GM12878 (cell line): ENCODE data around the gene CDC14A. TPM values are rescaled to one million over a fixed set of nuclear protein-coding genes. Genes with fewer than 3 reads are reported as not detected.
A peak's percentile ranks its signal among the peaks of the same experiment; 100 is the strongest.

Source experiments
- ATAC-seq: fragments of 200-7000 bp; cut with Tn5 transposase; 3 replicates; pipeline ENCODE4 v1.9.1; 2020; ENCODE audit warnings: mild to moderate bottlenecking, moderate library complexity
- BruUV-seq: library from RNA; stranded (reverse); fragments of 400-500 nt; replicated peaks from 2 replicates; lab custom pipeline; 2021; lab: Mats Ljungman, UMichigan
- CTCF ChIA-PET: fragments of 300-600 bp; sonication (Branson Sonifier 250); formaldehyde crosslinking; extraction: SDS; loops from one replicate; lab custom pipeline; 2021; ENCODE audit warnings: inconsistent platforms; lab: Yijun Ruan, JAX
- POLR2A ChIA-PET: fragments of 350-600 bp; formaldehyde crosslinking; extraction: SDS; loops from one replicate; lab custom pipeline; 2021; ENCODE audit warnings: inconsistent platforms; lab: Charles Lee
- RAD21 ChIA-PET: fragments of 300-600 bp; sonication (Branson Sonifier 250); formaldehyde crosslinking; loops from one replicate; lab custom pipeline; 2023; ENCODE audit warnings: antibody characterized with exemption; ENCODE audit not compliant: unreplicated experiment; lab: Charles Lee
- SMC1A ChIA-PET: fragments of 300-600 bp; sonication (Branson Sonifier 250); formaldehyde crosslinking; loops from one replicate; lab custom pipeline; 2023; ENCODE audit not compliant: unreplicated experiment, uncharacterized antibody; lab: Charles Lee
- DNase-seq: peaks from one replicate; pipeline ENCODE4 v3.0.0-alpha.2; 2011; ENCODE audit warnings: low read depth, low spot score
- FAIRE-seq: peaks from 3 replicates; lab custom pipeline; 2011; peaks lifted over from hg19 to GRCh38; lab: Jason Lieb, UNC
- H2AFZ ChIP-seq: 2 replicates; pipeline ENCODE4 v1.6.0; 2011; ENCODE audit warnings: low read depth, low read length, control low read depth; ENCODE audit not compliant: control insufficient read depth
- H3K27ac ChIP-seq: 2 replicates; pipeline ENCODE4 v1.5.1; 2011; ENCODE audit warnings: control low read depth; ENCODE audit not compliant: control insufficient read depth, insufficient read depth
- H3K27me3 ChIP-seq, 2 experiments: replicated peaks in 1 of 2; 2 replicates each; pipeline versions ENCODE4 v1.6.0 to v1.6.1; 2011; ENCODE audit warnings: low read length in 1 of 2; ENCODE audit not compliant: control insufficient read depth in 2 of 2, insufficient read depth in 2 of 2
- H3K36me3 ChIP-seq, 2 experiments: 2 replicates each; pipeline ENCODE4 v1.5.1; 2011; ENCODE audit warnings: low read length in 1 of 2; ENCODE audit not compliant: control insufficient read depth in 2 of 2, insufficient read depth in 2 of 2
- H3K4me1 ChIP-seq: 2 replicates; pipeline ENCODE4 v1.6.1; 2011; ENCODE audit warnings: mild to moderate bottlenecking, low read length, moderate library complexity, mixed read lengths; ENCODE audit not compliant: control insufficient read depth, insufficient read depth
- H3K4me2 ChIP-seq: 2 replicates; pipeline ENCODE4 v1.6.0; 2011; ENCODE audit warnings: control low read depth; ENCODE audit not compliant: control insufficient read depth, insufficient read depth
- H3K4me3 ChIP-seq: fragments of 200-600 bp; sonication (generic); 2 replicates; pipeline ENCODE4 v1.5.1; 2016
- H3K79me2 ChIP-seq: 2 replicates; pipeline ENCODE4 v1.6.0; 2011; ENCODE audit warnings: low read length; ENCODE audit not compliant: control insufficient read depth, insufficient read depth
- H3K9ac ChIP-seq: 2 replicates; pipeline ENCODE4 v1.8.0; 2011; ENCODE audit warnings: low read length, control low read depth, mixed read lengths; ENCODE audit not compliant: control insufficient read depth, insufficient read depth
- H3K9me3 ChIP-seq: replicated peaks from 3 replicates; pipeline ENCODE4 v1.5.1; 2011; ENCODE audit warnings: mild to moderate bottlenecking, low read length; ENCODE audit not compliant: control insufficient read depth, insufficient read depth
- H4K20me1 ChIP-seq: 2 replicates; pipeline ENCODE4 v1.6.0; 2011; ENCODE audit not compliant: control insufficient read depth, insufficient read depth
- BCL11A ChIP-seq: IDR thresholded peaks from 2 replicates; pipeline ENCODE4 v1.6.1; 2011; ENCODE audit warnings: low read depth, low read length
- BMI1 ChIP-seq: fragments of 450-650 bp; IDR thresholded peaks from 2 replicates; pipeline ENCODE4 v1.6.1; 2016; ENCODE audit warnings: mild to moderate bottlenecking, moderate library complexity, borderline replicate concordance
- BRCA1 ChIP-seq: IDR thresholded peaks from 2 replicates; pipeline ENCODE4 v1.6.1; 2011; ENCODE audit warnings: low read depth, low read length, improper control_type of control experiment
- CEBPZ ChIP-seq: fragments of 150-350 bp; IDR thresholded peaks from 2 replicates; pipeline ENCODE4 v1.6.1; 2016; ENCODE audit warnings: low read depth, low read length
- CREB1 ChIP-seq: IDR thresholded peaks from 2 replicates; pipeline ENCODE4 v1.6.1; 2012; ENCODE audit warnings: low read depth, mild to moderate bottlenecking, inconsistent platforms
- DPF2 ChIP-seq: fragments of 450-650 bp; IDR thresholded peaks from 2 replicates; pipeline ENCODE4 v1.6.1; 2017; ENCODE audit warnings: mild to moderate bottlenecking
- EP300 ChIP-seq, 2 experiments: fragments of 150-350 bp in 1 of 2; IDR thresholded peaks; 2 replicates each; pipeline ENCODE4 v1.6.1; 2011 to 2012; ENCODE audit warnings: low read depth in 2 of 2, low read length in 2 of 2, borderline replicate concordance in 1 of 2, improper control_type of control experiment in 1 of 2, inconsistent platforms in 1 of 2; ENCODE audit not compliant: control insufficient read depth in 1 of 2
- HDAC2 ChIP-seq: fragments of 200-600 bp; sonication (generic); IDR thresholded peaks from 2 replicates; pipeline ENCODE4 v1.6.1; 2017
- MAX ChIP-seq: IDR thresholded peaks from 2 replicates; pipeline ENCODE4 v1.6.1; 2012; ENCODE audit warnings: low read depth, low read length, improper control_type of control experiment
- MTA2 ChIP-seq: fragments of 450-650 bp; IDR thresholded peaks from 2 replicates; pipeline ENCODE4 v1.6.1; 2016; ENCODE audit warnings: low read depth, mild to moderate bottlenecking, moderate library complexity
- NFIC ChIP-seq: IDR thresholded peaks from 2 replicates; pipeline ENCODE4 v1.6.1; 2012; ENCODE audit warnings: low read depth, mild to moderate bottlenecking, inconsistent platforms, low read length, moderate library complexity
- NR2C1 ChIP-seq: fragments of 450-650 bp; IDR thresholded peaks from 2 replicates; pipeline ENCODE4 v1.6.1; 2017; ENCODE audit warnings: antibody characterized with exemption, mild to moderate bottlenecking, moderate library complexity
- RFX5 ChIP-seq: IDR thresholded peaks from 2 replicates; pipeline ENCODE4 v1.6.1; 2011; ENCODE audit warnings: low read depth, low read length, improper control_type of control experiment
- RUNX3 ChIP-seq: IDR thresholded peaks from 2 replicates; pipeline ENCODE4 v1.6.1; 2012; ENCODE audit warnings: low read length, inconsistent platforms
- SKIL ChIP-seq: fragments of 450-650 bp; IDR thresholded peaks from 2 replicates; pipeline ENCODE4 v1.6.1; 2017; ENCODE audit warnings: mild to moderate bottlenecking, low read depth, inconsistent platforms; ENCODE audit not compliant: poor library complexity, severe bottlenecking
- SREBF1 ChIP-seq: IDR thresholded peaks from 2 replicates; pipeline ENCODE4 v1.6.1; 2012; ENCODE audit warnings: mild to moderate bottlenecking, low read length
- SRF ChIP-seq, 2 experiments: IDR thresholded peaks; 2 replicates each; pipeline ENCODE4 v1.6.1; 2011; ENCODE audit warnings: low read depth in 2 of 2, low read length in 2 of 2, mild to moderate bottlenecking in 1 of 2, moderate library complexity in 1 of 2
- USF1 ChIP-seq: IDR thresholded peaks from 2 replicates; pipeline ENCODE4 v1.6.1; 2011; ENCODE audit warnings: borderline replicate concordance, low read depth, mild to moderate bottlenecking, moderate library complexity, mixed read lengths, low read length; ENCODE audit not compliant: insufficient read depth; ENCODE audit errors: extremely low read length
- ZNF207 ChIP-seq: fragments of 450-650 bp; IDR thresholded peaks from 2 replicates; pipeline ENCODE4 v1.6.1; 2014; ENCODE audit warnings: antibody characterized with exemption, mild to moderate bottlenecking, borderline replicate concordance
- WGBS: methylation state at CpG from one replicate; pipeline ENCODE4 v1.1.6; 2016; ENCODE audit warnings: low lambda C conversion rate; ENCODE audit not compliant: insufficient replicate concordance, insufficient coverage; ENCODE audit errors: missing lambda C conversion rate; 5-methylcytosine and 5-hydroxymethylcytosine counted together
- in situ Hi-C: fragments of 300-500 bp; cut with MboI; formaldehyde crosslinking; loops from 9 replicates; pipeline ENCODE4 v1.14.3; 2018; ENCODE audit warnings: mixed read lengths
- intact Hi-C: fragments of 100-400 bp; cut with micrococcal nuclease; formaldehyde crosslinking; loops from one replicate; pipeline ENCODE4 v1.14.2; 2022; ENCODE audit not compliant: unreplicated experiment
- polyA plus RNA-seq, 11 experiments: library from polyadenylated mRNA; depleted of rRNA in 4 of 11; unstranded in 6 of 11; stranded (reverse) in 5 of 11; fragments of >200 nt; fragmentation: Nextera tagmentation in 4 of 11; fragmentation: Illumina TruSeq in 1 of 11; extraction: Ambion mirVana in 4 of 11; extraction: Trizol in 1 of 11; gene quantifications; 1 replicate in 1 of 11; 2 replicates in 10 of 11; pipeline versions ENCODE4 v1.2.1 to v1.2.3, GENCODE V29; 2011 to 2016; ENCODE audit warnings: inconsistent platforms in 2 of 11, missing spikeins in 2 of 11, low read depth in 1 of 11
- total RNA-seq, 4 experiments: library from RNA; depleted of rRNA in 3 of 4; stranded (reverse); fragments of >200 nt in 3 of 4; fragmentation: Illumina TruSeq in 1 of 4; extraction: Trizol in 1 of 4; gene quantifications; 2 replicates each; pipeline versions ENCODE4 v1.2.1 to v1.2.3, GENCODE V29; 2013 to 2021

CDC14A gene
- total and polyA plus RNA-seq, 10 of the 15 experiments (the other 5 are each of a cell fraction or from before 2014, with no cell fraction given): 1.5 to 7.1 (median 5.5) TPM

- DNase-seq: no peak
- Histone ChIP-seq H3K4me1 (peaks cover 29% of the 10 kb centered on the region), H2AFZ (no peak overlapping the region), H3K79me2 (no peaks in the 10 kb centered on the region), H3K9ac (no peak overlapping the region), H3K36me3 (no peaks in the 10 kb centered on the region), H3K4me2 (no peak overlapping the region), H3K9me3 (no peaks in the 10 kb centered on the region), H3K27ac (no peak overlapping the region), H4K20me1 (no peaks in the 10 kb centered on the region), H3K27me3 (0 out of 4 replicates have a peak, but pooled peaks cover 0 to 4% of the 10 kb centered on the region in 2 experiments)
- BruUV-seq: no TSS peak
- ChIA-PET SMC1A (interaction anchor here (1.1 to 1.6 kb wide), 3 partner anchors 10 to 336 kb away, joined by 3 to 6 read pairs (median 5); no protein-coding TSS in a partner anchor), CTCF (interaction anchor here (1.4 kb wide), 1 partner anchor 11 kb away, joined by 6 read pairs; no protein-coding TSS in a partner anchor), RAD21 (no interaction called here)
- FAIRE-seq: no peak
- TF ChIP-seq RFX5: no peak
- TF ChIP-seq BCL11A: 0 out of 2 replicates have a peak, but pooled peaks have one; percentile 14
- no peak for TF ChIP-seq SRF (IDR thresholded peaks at IDR 0.05; ENCODE audit: low read depth in 2 of 2, low read length in 2 of 2)
- no peak for TF ChIP-seq HDAC2
- TF ChIP-seq ZNF207: no peak
- TF ChIP-seq SKIL: no peak
- TF ChIP-seq BMI1: no peak
- TF ChIP-seq BRCA1: no peak
- no peak for TF ChIP-seq SREBF1
- no peak for TF ChIP-seq CEBPZ
- TF ChIP-seq MTA2: no peak
- TF ChIP-seq MAX: no peak
- peak; percentile 48 for TF ChIP-seq RUNX3
- no peak for TF ChIP-seq EP300 (IDR thresholded peaks at IDR 0.05; ENCODE audit: borderline replicate concordance in 1 of 2, control insufficient read depth in 1 of 2, low read depth in 2 of 2, low read length in 2 of 2)
- TF ChIP-seq DPF2: no peak
- peak; percentile 59 for TF ChIP-seq NFIC
- no peak for TF ChIP-seq NR2C1
- no peak for TF ChIP-seq CREB1
- TF ChIP-seq USF1: no peak
- TF ChIP-seq, all 136 proteins: peak for 3
- intact Hi-C loops: loop anchor here (10.0 kb wide), 2 partner anchors 498 to 728 kb away; a partner anchor contains a TSS
- 35% methylated on average over 7 of the region's 7 CpGs for WGBS
- no peak overlapping the region for H3K4me3 ChIP-seq
- POLR2A ChIA-PET: interaction anchor here (1.0 kb wide), 1 partner anchor 74 kb away, joined by 4 read pairs; no protein-coding TSS in a partner anchor
- no peak for ATAC-seq
- in situ Hi-C loops: no loop called here
Measured at GRCh38 chr1:100532645-100533044, 180.3 kb downstream of the CDC14A start.
